ENCODE results near the gene LRRC37A. TPM values are rescaled to one million over a fixed set of nuclear protein-coding genes. Genes with fewer than 3 reads are reported as not detected.
"Not testable (repeated sequence)": the region's sequence is repeated elsewhere in the genome, so short reads cannot be mapped to it uniquely, and the experiment has no call there.

Gene LRRC37A
- total and polyA plus RNA-seq, 4 donors = 1.0 to 7.7 (median 3.4) TPM

- DNase-seq; H3K4me1 ChIP-seq (ENCODE audit: control insufficient read depth in 1 of 2, insufficient read depth in 2 of 2, low read length in 2 of 2); intact Hi-C loops (cut with DNase I); H3K36me3 ChIP-seq (ENCODE audit: control insufficient read depth in 1 of 2, insufficient read depth in 2 of 2, low read length in 1 of 2); H3K27ac ChIP-seq (ENCODE audit: low read depth in 1 of 2, low read length in 2 of 2); H3K4me3 ChIP-seq (ENCODE audit: low read length in 2 of 2); H3K9me3 ChIP-seq (ENCODE audit: control insufficient read depth, low read length); H3K27me3 ChIP-seq (ENCODE audit: control insufficient read depth in 1 of 2, insufficient read depth in 2 of 2, low read length in 1 of 2); ATAC-seq (ENCODE audit: low FRiP score): not testable (repeated sequence)
- WGBS, 2 donors = 92 to 95% methylated on average over 4 of the region's 4 CpGs
These were observed 13.6 kb upstream of the LRRC37A start for GRCh38 chr17:46281336-46281735.

- H3K36me3 ChIP-seq (ENCODE audit: control insufficient read depth in 1 of 2, insufficient read depth in 2 of 2, low read length in 1 of 2); H3K4me3 ChIP-seq (ENCODE audit: low read length in 2 of 2); H3K27me3 ChIP-seq (ENCODE audit: control insufficient read depth in 1 of 2, insufficient read depth in 2 of 2, low read length in 1 of 2); H3K9me3 ChIP-seq (ENCODE audit: control insufficient read depth, low read length); H3K4me1 ChIP-seq (ENCODE audit: control insufficient read depth in 1 of 2, insufficient read depth in 2 of 2, low read length in 2 of 2); H3K27ac ChIP-seq (ENCODE audit: low read depth in 1 of 2, low read length in 2 of 2); intact Hi-C loops (cut with DNase I); ATAC-seq (ENCODE audit: low FRiP score): not testable (repeated sequence)
- WGBS, 2 donors = 92 to 95% methylated on average over 12 of the region's 12 CpGs
- peak in 1 of 2 donors; percentile 71 for DNase-seq
These were observed 12.3 kb upstream of the LRRC37A start for GRCh38 chr17:46282635-46283034.

GRCh38 chr17:46284467-46284866, 10.5 kb upstream of the LRRC37A start:
- 100% methylated on average over 1 of the region's 1 CpG for WGBS, 2 donors
- H3K27me3 ChIP-seq (ENCODE audit: control insufficient read depth in 1 of 2, insufficient read depth in 2 of 2, low read length in 1 of 2); H3K4me1 ChIP-seq (ENCODE audit: control insufficient read depth in 1 of 2, insufficient read depth in 2 of 2, low read length in 2 of 2); ATAC-seq (ENCODE audit: low FRiP score); H3K4me3 ChIP-seq (ENCODE audit: low read length in 2 of 2); DNase-seq; intact Hi-C loops (cut with DNase I); H3K27ac ChIP-seq (ENCODE audit: low read depth in 1 of 2, low read length in 2 of 2); H3K36me3 ChIP-seq (ENCODE audit: control insufficient read depth in 1 of 2, insufficient read depth in 2 of 2, low read length in 1 of 2); H3K9me3 ChIP-seq (ENCODE audit: control insufficient read depth, low read length): not testable (repeated sequence)

DNA sequence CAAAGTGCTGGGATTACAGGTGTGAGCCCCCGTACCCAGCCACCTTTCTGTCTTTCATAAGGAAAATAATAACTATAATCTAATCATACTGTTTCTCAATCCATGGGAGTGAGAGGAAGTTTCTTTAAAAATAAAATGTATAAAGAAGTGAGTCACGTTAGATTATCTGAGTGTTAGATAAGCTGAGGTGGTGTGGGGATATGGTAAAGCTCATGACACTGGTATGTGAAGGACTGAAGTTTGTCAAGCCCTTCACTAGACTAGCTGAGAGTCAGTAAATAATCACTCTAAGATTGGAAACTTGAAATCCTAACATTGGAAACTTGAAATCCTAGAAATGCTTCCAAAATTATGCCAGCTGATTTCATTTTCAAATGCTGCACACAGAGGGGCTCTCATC, 9.4 kb upstream of the LRRC37A start:
- DNase-seq; ATAC-seq (ENCODE audit: low FRiP score); H3K27ac ChIP-seq (ENCODE audit: low read depth in 1 of 2, low read length in 2 of 2); H3K4me3 ChIP-seq (ENCODE audit: low read length in 2 of 2); H3K4me1 ChIP-seq (ENCODE audit: control insufficient read depth in 1 of 2, insufficient read depth in 2 of 2, low read length in 2 of 2); H3K9me3 ChIP-seq (ENCODE audit: control insufficient read depth, low read length); H3K27me3 ChIP-seq (ENCODE audit: control insufficient read depth in 1 of 2, insufficient read depth in 2 of 2, low read length in 1 of 2); H3K36me3 ChIP-seq (ENCODE audit: control insufficient read depth in 1 of 2, insufficient read depth in 2 of 2, low read length in 1 of 2); intact Hi-C loops (cut with DNase I): not testable (repeated sequence)
- 54 to 77% methylated on average over 2 of the region's 2 CpGs for WGBS, 2 donors

DNA sequence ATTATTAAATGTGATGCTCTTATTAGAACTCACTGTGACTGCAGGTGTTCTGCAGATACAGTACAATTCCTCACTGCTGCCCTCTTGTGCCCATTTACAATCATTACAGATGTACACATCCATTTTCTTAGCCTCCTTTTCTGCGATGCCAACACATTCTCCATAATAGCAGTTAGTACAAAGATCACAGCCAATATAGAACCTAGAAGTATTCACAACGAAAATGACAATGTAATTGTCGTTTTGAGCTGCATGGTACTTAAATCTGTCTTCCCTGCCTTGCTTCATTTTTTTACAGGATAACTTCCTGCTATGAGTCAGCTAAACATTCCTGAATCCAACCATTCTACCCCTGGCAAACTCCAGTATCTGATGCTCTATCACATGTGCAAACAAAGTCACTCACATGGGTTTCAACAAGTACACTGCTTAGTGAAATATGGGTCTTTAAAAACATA, 8.1 kb upstream of the LRRC37A start:
- DNase-seq = not testable (repeated sequence)

DNA sequence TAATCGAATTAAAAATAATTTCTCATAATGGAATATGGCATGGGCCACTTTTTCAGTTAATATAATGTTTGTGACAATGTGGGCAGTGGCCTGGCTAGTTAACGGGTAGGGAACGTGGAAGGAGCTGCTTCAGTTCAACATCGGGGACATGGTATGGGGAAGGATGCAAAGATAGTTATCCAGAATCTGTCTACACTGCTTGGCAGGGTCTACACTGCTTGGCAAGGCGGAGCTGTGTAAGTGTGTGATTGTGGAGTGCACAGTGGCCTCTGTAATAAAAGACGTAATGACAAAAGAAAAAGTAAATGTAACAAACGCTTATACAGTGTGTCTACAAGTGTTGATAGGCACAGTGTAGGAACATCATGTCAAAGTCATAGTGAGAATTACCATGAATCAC, 7.3 kb upstream of the LRRC37A start:
- ATAC-seq (ENCODE audit: low FRiP score); H3K4me3 ChIP-seq (ENCODE audit: low read length in 2 of 2); H3K36me3 ChIP-seq (ENCODE audit: control insufficient read depth in 1 of 2, insufficient read depth in 2 of 2, low read length in 1 of 2); intact Hi-C loops (cut with DNase I); H3K27ac ChIP-seq (ENCODE audit: low read depth in 1 of 2, low read length in 2 of 2); DNase-seq; H3K4me1 ChIP-seq (ENCODE audit: control insufficient read depth in 1 of 2, insufficient read depth in 2 of 2, low read length in 2 of 2); H3K9me3 ChIP-seq (ENCODE audit: control insufficient read depth, low read length); H3K27me3 ChIP-seq (ENCODE audit: control insufficient read depth in 1 of 2, insufficient read depth in 2 of 2, low read length in 1 of 2): not testable (repeated sequence)
- WGBS, 2 donors = 80 to 85% methylated on average over 7 of the region's 7 CpGs

More for the DNA sequence above, 8.1 kb upstream of the LRRC37A start:
- H3K27me3 ChIP-seq (ENCODE audit: control insufficient read depth in 1 of 2, insufficient read depth in 2 of 2, low read length in 1 of 2); H3K27ac ChIP-seq (ENCODE audit: low read depth in 1 of 2, low read length in 2 of 2); intact Hi-C loops (cut with DNase I); H3K36me3 ChIP-seq (ENCODE audit: control insufficient read depth in 1 of 2, insufficient read depth in 2 of 2, low read length in 1 of 2); H3K4me3 ChIP-seq (ENCODE audit: low read length in 2 of 2); H3K9me3 ChIP-seq (ENCODE audit: control insufficient read depth, low read length); H3K4me1 ChIP-seq (ENCODE audit: control insufficient read depth in 1 of 2, insufficient read depth in 2 of 2, low read length in 2 of 2): not testable (repeated sequence)
- peak; percentile 88 for ATAC-seq (ENCODE audit: low FRiP score)
- WGBS, 2 donors = 0 to 1% methylated on average over 3 of the region's 3 CpGs

- H3K27me3 ChIP-seq (ENCODE audit: control insufficient read depth in 1 of 2, insufficient read depth in 2 of 2, low read length in 1 of 2); H3K9me3 ChIP-seq (ENCODE audit: control insufficient read depth, low read length); H3K4me1 ChIP-seq (ENCODE audit: control insufficient read depth in 1 of 2, insufficient read depth in 2 of 2, low read length in 2 of 2); H3K27ac ChIP-seq (ENCODE audit: low read depth in 1 of 2, low read length in 2 of 2); intact Hi-C loops (cut with DNase I); DNase-seq; H3K36me3 ChIP-seq (ENCODE audit: control insufficient read depth in 1 of 2, insufficient read depth in 2 of 2, low read length in 1 of 2); H3K4me3 ChIP-seq (ENCODE audit: low read length in 2 of 2): not testable (repeated sequence)
- ATAC-seq (ENCODE audit: low FRiP score) = peak; percentile 57
- 87 to 88% methylated on average over 4 of the region's 4 CpGs for WGBS, 2 donors
These were observed 3.9 kb upstream of the LRRC37A start for GRCh38 chr17:46290906-46291546.

DNA sequence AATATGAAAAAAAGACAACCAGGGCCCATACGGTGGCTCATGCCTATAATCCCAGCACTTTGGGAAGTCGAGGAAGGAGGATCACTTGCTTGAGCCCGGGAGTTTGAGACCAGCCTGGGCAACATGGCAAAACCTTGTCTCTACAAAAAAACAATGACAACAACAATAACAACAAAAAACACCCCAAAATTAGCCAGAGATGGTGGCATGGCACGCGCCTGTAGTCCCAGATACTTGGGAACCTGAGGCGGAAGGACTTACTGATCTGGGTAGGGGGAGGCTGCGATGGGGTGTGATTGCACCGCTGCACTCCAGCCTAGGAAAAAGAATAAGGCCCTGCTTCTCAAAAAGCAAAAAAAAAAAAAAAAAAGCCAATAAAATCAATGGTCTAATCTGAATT, 3.3 kb upstream of the LRRC37A start:
- DNase-seq = peak in 1 of 2 donors; percentile 54
- H3K4me3 ChIP-seq (ENCODE audit: low read length in 2 of 2); H3K4me1 ChIP-seq (ENCODE audit: control insufficient read depth in 1 of 2, insufficient read depth in 2 of 2, low read length in 2 of 2); ATAC-seq (ENCODE audit: low FRiP score); intact Hi-C loops (cut with DNase I); H3K36me3 ChIP-seq (ENCODE audit: control insufficient read depth in 1 of 2, insufficient read depth in 2 of 2, low read length in 1 of 2); H3K27ac ChIP-seq (ENCODE audit: low read depth in 1 of 2, low read length in 2 of 2); H3K9me3 ChIP-seq (ENCODE audit: control insufficient read depth, low read length); H3K27me3 ChIP-seq (ENCODE audit: control insufficient read depth in 1 of 2, insufficient read depth in 2 of 2, low read length in 1 of 2): not testable (repeated sequence)
- WGBS, 2 donors = 94 to 97% methylated on average over 8 of the region's 8 CpGs

DNA sequence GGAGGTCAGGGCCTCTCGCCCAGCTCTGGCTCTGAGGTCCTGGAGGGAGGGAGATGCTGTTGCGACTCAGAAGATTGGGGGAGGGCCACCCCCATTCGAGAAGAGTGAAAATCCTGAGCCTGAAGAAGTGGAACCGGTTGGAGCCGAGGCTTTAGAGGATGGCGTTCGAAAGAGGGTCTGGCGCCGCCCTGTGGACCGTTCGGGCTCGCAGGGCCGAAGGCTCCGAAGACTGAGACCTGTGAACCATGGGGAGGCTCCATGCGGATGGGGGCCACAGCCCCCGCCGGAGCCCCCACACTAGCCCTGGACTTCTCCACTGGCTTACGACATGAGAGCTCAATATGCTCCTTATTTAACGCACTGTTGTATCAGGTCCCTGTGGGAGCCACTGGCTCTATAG, 46.3 kb downstream of the LRRC37A start:
- H3K9me3 ChIP-seq (ENCODE audit: control insufficient read depth, low read length); DNase-seq; H3K36me3 ChIP-seq (ENCODE audit: control insufficient read depth in 1 of 2, insufficient read depth in 2 of 2, low read length in 1 of 2); intact Hi-C loops (cut with DNase I); ATAC-seq (ENCODE audit: low FRiP score); H3K27ac ChIP-seq (ENCODE audit: low read depth in 1 of 2, low read length in 2 of 2); H3K27me3 ChIP-seq (ENCODE audit: control insufficient read depth in 1 of 2, insufficient read depth in 2 of 2, low read length in 1 of 2); H3K4me1 ChIP-seq (ENCODE audit: control insufficient read depth in 1 of 2, insufficient read depth in 2 of 2, low read length in 2 of 2); H3K4me3 ChIP-seq (ENCODE audit: low read length in 2 of 2): not testable (repeated sequence)
- no CpG with 5 or more reads among the region's 19 CpGs for WGBS, 2 donors

All from aorta (tissue), 5 donors.